Dermis blood vessel endothelial cell (primary cell): Measurements from ENCODE around the gene ANAPC7. TPM values are rescaled to one million over a fixed set of nuclear protein-coding genes. Genes with fewer than 3 reads are reported as not detected.

Experiments
- DNase-seq: peaks from one replicate; pipeline ENCODE4 v3.0.0; 2010
- total RNA-seq: library from RNA; depleted of rRNA; stranded (reverse); fragments of >200 nt; gene quantifications from 2 replicates; pipeline ENCODE4 v1.2.3, GENCODE V29; 2014

The ANAPC7 gene
- total RNA-seq, 1 donor from 2014 or later = 56.8 TPM

GRCh38 chr12:110373425-110373824 is 30.1 kb downstream of the ANAPC7 start:
- DNase-seq = no peak

GRCh38 chr12:110373025-110373424 is 30.5 kb downstream of the ANAPC7 start:
- DNase-seq = no peak

DNA sequence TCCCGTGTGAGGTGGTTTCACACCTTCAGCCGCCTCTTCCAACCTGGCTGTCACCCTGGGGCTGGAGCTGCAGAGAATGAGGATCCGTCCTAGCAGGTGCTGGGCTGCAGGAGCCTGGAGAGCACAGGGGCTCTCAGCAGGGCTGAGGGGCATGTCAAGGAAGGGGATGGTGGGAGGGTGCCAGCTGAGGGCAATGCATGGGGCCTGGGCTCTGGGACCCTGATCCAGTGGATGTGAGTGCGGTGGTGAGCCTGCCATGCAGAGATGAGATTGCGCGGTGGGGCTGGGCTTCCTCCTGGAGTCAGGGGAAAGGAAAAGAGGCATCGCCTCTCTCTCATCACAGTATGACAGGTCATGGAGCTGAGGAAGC is 31.5 kb downstream of the ANAPC7 start:
- DNase-seq = no peak

- DNase-seq = no peak
Measured at GRCh38 chr12:110371408-110372055, 32.0 kb downstream of the ANAPC7 start.

GRCh38 chr12:110370732-110371231 is 32.7 kb downstream of the ANAPC7 start:
- DNase-seq = no peak

DNA sequence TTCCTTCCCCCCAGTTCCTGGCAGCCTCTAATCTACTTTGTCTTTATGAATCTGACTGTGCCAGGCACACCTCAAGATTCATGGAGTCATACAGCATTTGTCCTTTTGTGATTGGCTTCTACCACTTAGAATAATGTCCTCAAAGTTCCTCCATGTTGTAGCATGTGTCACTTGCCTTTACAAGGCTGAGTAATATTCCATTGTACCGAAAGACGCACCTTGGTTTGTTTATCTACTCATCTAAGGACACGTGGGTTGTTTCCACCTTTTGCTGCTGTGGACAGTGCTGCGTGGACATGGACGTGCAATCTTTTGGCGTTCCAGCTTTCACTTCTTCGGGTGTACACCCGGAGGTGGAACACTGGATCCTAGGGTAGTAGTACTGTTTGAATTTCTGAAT is 33.5 kb downstream of the ANAPC7 start:
- DNase-seq = no peak

- DNase-seq = no peak
Measured at GRCh38 chr12:110367181-110367864, 36.2 kb downstream of the ANAPC7 start.

DNA sequence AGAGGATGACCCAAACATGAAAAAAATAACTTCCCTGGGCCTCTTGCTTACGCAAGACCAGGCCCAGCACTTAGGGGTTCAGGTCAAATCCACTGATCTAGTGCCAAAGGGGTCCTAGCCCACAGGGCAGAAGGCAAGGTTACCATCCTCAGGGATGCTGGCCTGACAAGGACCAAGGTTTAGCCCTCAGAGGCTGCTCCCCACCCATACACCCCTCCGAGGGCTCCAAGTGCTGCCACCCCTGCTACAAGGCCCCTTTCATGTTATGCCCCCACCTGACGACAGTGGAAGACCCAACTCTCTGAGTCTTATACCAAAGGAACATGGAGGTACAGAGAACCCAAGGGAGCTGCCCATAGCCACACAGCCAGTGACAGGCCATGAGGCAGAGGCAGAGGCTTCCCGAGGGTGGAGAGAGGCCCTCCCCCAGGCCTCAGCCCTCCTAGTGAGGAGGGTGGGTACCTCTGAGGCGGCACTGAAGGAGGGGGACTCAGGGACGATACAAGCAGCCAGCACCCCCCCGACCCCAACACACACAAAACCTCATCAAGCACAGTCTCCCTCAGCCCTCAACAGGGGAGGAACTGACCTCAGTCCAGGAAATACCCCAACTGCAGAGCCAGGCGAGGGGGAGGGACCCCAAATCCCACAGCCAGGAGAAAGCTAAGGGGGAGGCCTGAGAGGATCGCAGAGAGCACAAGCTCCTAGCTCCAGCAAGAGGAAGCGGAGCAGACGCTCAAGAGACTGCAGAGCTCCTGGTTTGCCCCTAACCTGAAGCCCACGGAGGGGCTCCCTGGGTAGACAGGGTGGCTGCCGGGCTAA is 37.0 kb downstream of the ANAPC7 start:
- DNase-seq = no peak

DNA sequence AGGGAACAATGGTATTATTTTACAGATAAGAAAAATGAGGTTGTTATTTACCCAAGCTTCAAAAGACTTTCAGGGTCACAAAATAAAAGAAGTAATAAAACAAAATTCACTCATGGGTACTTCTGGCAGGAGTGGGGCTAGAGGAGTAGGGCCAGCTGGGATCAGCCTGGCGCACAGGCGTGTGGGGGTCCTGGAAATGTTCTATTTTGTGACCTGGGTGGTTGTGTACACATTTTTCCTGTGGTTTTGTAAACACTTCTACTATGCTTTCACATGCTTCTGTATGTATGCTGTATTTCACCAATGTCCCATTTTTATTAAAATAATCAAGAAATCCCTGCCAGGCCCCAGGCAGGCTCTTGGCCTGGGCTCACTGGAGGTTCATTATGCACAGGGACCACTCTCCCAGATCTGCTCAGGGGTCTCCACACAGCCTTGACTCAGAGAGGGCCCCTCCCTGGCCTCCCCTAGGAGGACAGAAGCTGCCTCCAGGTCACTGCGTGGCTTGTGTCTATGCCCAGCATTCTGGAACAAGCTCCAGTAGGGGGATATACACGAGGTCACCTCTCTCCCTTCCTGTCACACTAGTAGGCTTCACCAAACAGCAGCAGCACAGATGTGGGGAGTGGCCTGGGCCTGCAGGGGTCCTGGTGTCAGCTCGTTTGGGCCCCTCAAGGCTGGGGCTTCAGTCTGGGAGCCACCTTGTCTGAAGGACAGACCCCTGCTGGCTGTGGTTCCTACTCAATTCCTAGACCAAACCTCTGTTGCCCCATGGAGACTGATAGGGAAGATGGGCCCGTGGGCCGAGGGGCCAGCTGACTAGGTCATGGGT is 37.8 kb downstream of the ANAPC7 start:
- DNase-seq = no peak

- DNase-seq = no peak
Measured at GRCh38 chr12:110361216-110361615, 42.3 kb downstream of the ANAPC7 start.

- peak; percentile 19 for DNase-seq
Measured at GRCh38 chr12:110358384-110359097, 45.0 kb downstream of the ANAPC7 start.

GRCh38 chr12:110355073-110355472 is 48.4 kb downstream of the ANAPC7 start:
- peak; percentile 45 for DNase-seq

GRCh38 chr12:110354172-110354780 is 49.2 kb downstream of the ANAPC7 start:
- DNase-seq = peak; percentile 88

- no peak for DNase-seq
Measured at GRCh38 chr12:110353211-110353965, 50.1 kb downstream of the ANAPC7 start.

DNA sequence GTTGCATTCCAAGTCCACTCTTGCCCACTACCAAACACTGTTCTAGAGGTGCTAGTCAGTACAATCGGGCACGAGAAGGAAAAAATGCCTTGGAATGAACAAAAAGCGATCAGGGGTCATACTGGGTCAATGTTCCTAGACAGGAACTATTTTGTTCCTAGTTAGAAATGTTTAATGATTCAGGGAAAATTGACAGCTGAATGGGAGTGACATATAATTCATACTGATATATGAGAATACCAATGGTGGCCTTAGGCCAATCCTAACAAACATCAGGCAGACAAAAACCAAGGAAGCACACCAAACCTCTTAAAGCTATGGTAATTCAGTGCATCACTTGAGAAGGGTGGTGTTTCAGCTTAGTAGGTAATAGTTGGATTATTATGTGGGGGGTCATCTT is 51.1 kb downstream of the ANAPC7 start:
- peak; percentile 39 for DNase-seq

GRCh38 chr12:110351119-110351518 is 52.4 kb downstream of the ANAPC7 start:
- no peak for DNase-seq

DNA sequence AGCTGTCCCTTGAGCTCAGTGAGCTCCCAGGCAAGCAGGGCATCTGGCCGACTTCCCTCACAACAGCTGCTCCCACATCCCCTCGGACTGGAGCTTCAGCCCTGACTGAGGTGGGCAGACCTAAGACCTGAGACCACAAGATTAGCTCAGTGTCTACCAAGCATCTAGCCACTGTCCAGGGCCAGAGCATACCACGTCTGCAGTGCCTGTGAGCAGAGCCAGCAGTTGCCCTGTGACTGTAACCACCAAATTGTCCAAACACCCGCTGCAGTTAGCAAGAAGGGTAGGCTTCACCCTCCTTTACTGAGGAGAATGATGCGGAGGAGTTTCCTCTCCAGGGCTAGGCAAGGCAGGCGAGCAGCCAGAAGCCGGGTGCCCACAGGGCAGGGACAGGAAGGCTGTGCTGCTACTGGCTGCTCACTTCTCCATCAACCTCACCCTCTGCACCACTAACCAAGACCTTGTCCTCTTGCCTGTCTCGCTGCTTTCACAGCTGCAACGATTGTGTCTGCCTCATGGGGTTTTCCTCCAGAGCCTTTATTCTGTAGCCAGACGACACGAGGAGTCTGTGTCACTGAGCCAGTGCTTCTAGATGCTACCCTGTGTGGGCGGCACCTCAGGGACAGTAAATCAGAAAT is 53.9 kb downstream of the ANAPC7 start:
- DNase-seq = no peak

DNA sequence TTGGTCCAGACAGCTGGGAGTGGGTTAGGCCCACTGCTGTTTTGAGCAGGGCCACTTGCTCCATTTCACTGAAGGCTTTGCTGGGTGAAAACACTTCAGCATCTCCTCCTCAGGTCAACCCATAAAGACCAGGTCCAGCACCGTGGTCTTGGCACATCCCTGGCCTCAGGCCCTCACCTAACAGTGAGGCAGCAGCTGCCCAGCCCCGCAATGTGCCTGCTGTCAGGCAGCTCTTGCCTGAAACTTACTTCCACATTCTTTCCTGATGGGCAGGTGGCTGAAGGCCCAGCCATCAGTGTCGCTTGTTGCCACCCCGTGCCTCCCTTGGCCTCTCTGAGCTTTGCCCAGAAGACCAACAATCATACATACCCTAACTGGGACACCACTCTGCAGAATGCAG is 54.4 kb downstream of the ANAPC7 start:
- DNase-seq = no peak

- no peak for DNase-seq
Measured at GRCh38 chr12:110348431-110349059, 55.0 kb downstream of the ANAPC7 start.

GRCh38 chr12:110347767-110348166 is 55.7 kb downstream of the ANAPC7 start:
- no peak for DNase-seq
